OCI-LY7 (cell line): Measurements from ENCODE around the gene UBA1.

ENCODE experiments used
- CTCF ChIP-seq: fragments of 200-600 bp; sonication (generic); conservative IDR thresholded peaks from 2 replicates; pipeline ENCODE4 v1.5.1; 2014; ENCODE audit warnings: mild to moderate bottlenecking, antibody characterized with exemption, low read length, moderate library complexity, mixed read lengths
- EZH2phosphoT487 ChIP-seq: fragments of 200-600 bp; sonication (generic); IDR thresholded peaks from 2 replicates; pipeline ENCODE4 v1.6.1; 2018; ENCODE audit warnings: low read depth, borderline replicate concordance, mild to moderate bottlenecking, mixed run types, antibody characterized with exemption, low read length, moderate library complexity, mixed read lengths

- TF ChIP-seq CTCF (no peak), EZH2phosphoT487 (no peak)
These were observed 23.7 kb upstream of the UBA1 start for GRCh38 chrX:47169726-47170515.
